ENCODE data around the gene AGTRAP. TPM values are rescaled to one million over a fixed set of nuclear protein-coding genes. Genes with fewer than 3 reads are reported as not detected.

AGTRAP gene
- polyA plus RNA-seq, 3 donors, result 420 to 938 (median 842) TPM

DNA sequence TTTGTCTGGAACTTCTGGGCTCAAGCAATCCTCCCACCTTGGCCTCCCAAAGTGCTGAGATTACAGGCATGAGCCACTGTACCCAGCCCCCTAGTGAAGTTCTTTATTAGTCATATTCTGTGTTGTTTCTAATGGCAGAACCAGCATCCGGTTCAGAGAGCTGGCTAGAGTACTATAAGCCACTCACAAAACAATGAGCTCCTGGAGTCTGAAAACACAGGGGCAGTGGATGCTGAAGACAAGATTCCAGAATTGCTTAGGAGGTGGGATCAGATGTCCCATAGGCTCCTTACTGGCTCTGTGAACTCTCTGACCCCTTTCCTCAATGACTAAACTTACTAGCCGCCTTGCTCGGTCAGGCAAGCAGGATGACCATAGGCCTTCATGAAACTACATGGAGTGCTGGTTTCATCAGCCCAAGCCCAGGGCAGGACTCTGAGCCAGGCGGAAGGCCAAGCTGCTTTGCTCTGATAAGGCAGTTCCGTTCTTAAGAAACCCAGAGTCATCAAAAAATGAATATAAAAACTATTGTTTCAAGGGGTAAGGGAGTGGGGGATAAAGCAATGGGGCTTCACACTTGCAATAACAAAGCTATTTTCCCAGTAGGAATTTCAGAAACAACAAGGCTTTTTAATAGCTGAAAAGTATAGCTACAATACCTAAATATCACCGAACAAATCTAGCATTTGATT lies 61.7 kb downstream of the AGTRAP start:
- no peak overlapping the region for H3K4me3 Mint-ChIP-seq
- no peaks in the 10 kb centered on the region for H3K27me3 ChIP-seq (ENCODE audit: control insufficient read depth in 2 of 2, insufficient read depth in 2 of 2, low read length in 2 of 2)
- peaks cover 24% of the 10 kb centered on the region for H3K79me2 ChIP-seq (ENCODE audit: insufficient read depth, low read length)
- H3K36me3 Mint-ChIP-seq, result peaks cover 75 to 95% of the 10 kb centered on the region in 2 donors
- H3K27ac ChIP-seq (ENCODE audit: low read depth in 1 of 2, low read length in 2 of 2), result no peak overlapping the region
- no peak for DNase-seq
- H3K36me3 ChIP-seq (replicated peaks in 1 of 2; ENCODE audit: control insufficient read depth in 1 of 2, insufficient read depth in 2 of 2, low read length in 2 of 2), result peaks cover 70 to 92% of the 10 kb centered on the region in 2 donors
- H3K9me3 Mint-ChIP-seq, result no peaks in the 10 kb centered on the region
- H3K4me1 Mint-ChIP-seq, result peaks cover 21% of the 10 kb centered on the region
- no peak overlapping the region for H2AFZ ChIP-seq (ENCODE audit: insufficient read depth, low read depth, low read length, poor library complexity, severe bottlenecking)
- peaks cover 0 to 2% (median 0%) of the 10 kb centered on the region in 3 donors for H3K27me3 Mint-ChIP-seq (ENCODE audit: low read depth in 3 of 3)
- WGBS (ENCODE audit: insufficient coverage), result 100% methylated on average over 1 of the region's 6 CpGs
- H3K9ac ChIP-seq (ENCODE audit: insufficient read depth, low read length, poor library complexity, severe bottlenecking), result no peak overlapping the region
- peaks cover 11 to 18% of the 10 kb centered on the region in 2 donors for H3K4me1 ChIP-seq (ENCODE audit: control insufficient read depth in 1 of 2, insufficient read depth in 2 of 2, low read length in 2 of 2)
- no peaks in the 10 kb centered on the region for H3K9me3 ChIP-seq (replicated peaks in 1 of 2; ENCODE audit: control insufficient read depth in 1 of 2, insufficient read depth in 1 of 2, low read length in 2 of 2)
- H3K27ac Mint-ChIP-seq, result peak overlapping the region in 3 of 7 donors; percentile 46 to 61 (median 60)
- no peak overlapping the region for H3K4me2 ChIP-seq (replicated peaks; ENCODE audit: extremely low read depth, low read length, poor library complexity, severe bottlenecking)
- intact Hi-C loops (cut with micrococcal nuclease), result loop anchor here in 1 of 2 donors (10.0 kb wide), 1 partner anchor 63 kb away; the partner anchor contains the start of gene AGTRAP
- TF ChIP-seq CTCF (IDR thresholded peaks at IDR 0.05), result no peak
- peaks cover 31% of the 10 kb centered on the region for H4K20me1 ChIP-seq (ENCODE audit: insufficient read depth, low read length)
- H3K4me3 ChIP-seq (replicated peaks in 1 of 3; ENCODE audit: low read depth in 2 of 3, low read length in 3 of 3), result no peak overlapping the region

- Histone ChIP-seq H3K27ac (ENCODE audit: low read depth in 1 of 2, low read length in 2 of 2) (no peak overlapping the region), H3K9me3 (replicated peaks in 1 of 2; ENCODE audit: control insufficient read depth in 1 of 2, insufficient read depth in 1 of 2, low read length in 2 of 2) (no peaks in the 10 kb centered on the region), H3K4me2 (replicated peaks; ENCODE audit: extremely low read depth, low read length, poor library complexity, severe bottlenecking) (no peak overlapping the region), H4K20me1 (ENCODE audit: insufficient read depth, low read length) (peaks cover 37% of the 10 kb centered on the region), H3K9ac (ENCODE audit: insufficient read depth, low read length, poor library complexity, severe bottlenecking) (no peak overlapping the region), H3K36me3 (replicated peaks in 1 of 2; ENCODE audit: control insufficient read depth in 1 of 2, insufficient read depth in 2 of 2, low read length in 2 of 2) (peaks cover 62 to 78% of the 10 kb centered on the region in 2 donors), H3K4me1 (ENCODE audit: control insufficient read depth in 1 of 2, insufficient read depth in 2 of 2, low read length in 2 of 2) (peaks cover 25 to 31% of the 10 kb centered on the region in 2 donors), H3K4me3 (replicated peaks in 1 of 3; ENCODE audit: low read depth in 2 of 3, low read length in 3 of 3) (no peak overlapping the region), H3K79me2 (ENCODE audit: insufficient read depth, low read length) (peaks cover 38% of the 10 kb centered on the region), H2AFZ (ENCODE audit: insufficient read depth, low read depth, low read length, poor library complexity, severe bottlenecking) (no peak overlapping the region), H3K27me3 (ENCODE audit: control insufficient read depth in 2 of 2, insufficient read depth in 2 of 2, low read length in 2 of 2) (no peaks in the 10 kb centered on the region)
- intact Hi-C loops (cut with micrococcal nuclease), result loop anchor here in 1 of 2 donors (10.0 kb wide), 1 partner anchor 64 kb away; the partner anchor contains the start of gene AGTRAP
- peaks cover 33% of the 10 kb centered on the region for H3K4me1 Mint-ChIP-seq
- peak overlapping the region in 1 of 2 donors; percentile 12 for H3K4me3 Mint-ChIP-seq
- peaks cover 0 to 2% (median 0%) of the 10 kb centered on the region in 3 donors for H3K27me3 Mint-ChIP-seq (ENCODE audit: low read depth in 3 of 3)
- peak overlapping the region in 1 of 7 donors; percentile 80 for H3K27ac Mint-ChIP-seq
- no peaks in the 10 kb centered on the region for H3K9me3 Mint-ChIP-seq
- 100% methylated on average over 3 of the region's 5 CpGs for WGBS (ENCODE audit: insufficient coverage)
- H3K36me3 Mint-ChIP-seq, result peaks cover 70 to 86% of the 10 kb centered on the region in 2 donors
- no peak for TF ChIP-seq CTCF (IDR thresholded peaks at IDR 0.05)
- DNase-seq, result no peak
Measured at GRCh38 chr1:11799099-11799498, 63.2 kb downstream of the AGTRAP start.

All from CD14-positive monocyte (primary cell).